Tibial nerve (tissue), 4 donors: ENCODE measurements around the gene FAM118A.

Experiments used
- CTCF ChIP-seq, 5 experiments: fragments of 200-600 bp in 3 of 5; fragments of 450-650 bp in 2 of 5; sonication (generic) in 3 of 5; IDR thresholded peaks; one replicate each; pipeline ENCODE4 v1.5.1; 2016 to 2019; ENCODE audit warnings: antibody characterized with exemption in 5 of 5, mild to moderate bottlenecking in 3 of 5, moderate library complexity in 2 of 5
- EP300 ChIP-seq, 2 donors: sonication (generic); formaldehyde crosslinking; IDR thresholded peaks; one replicate each; pipeline ENCODE4 v1.6.1; 2017; ENCODE audit warnings: antibody characterized with exemption in 2 of 2, mild to moderate bottlenecking in 1 of 2
- POLR2A ChIP-seq, 2 donors: fragments of 450-650 bp; IDR thresholded peaks; one replicate each; pipeline ENCODE4 v1.6.1; 2017; ENCODE audit warnings: antibody characterized with exemption in 2 of 2, mild to moderate bottlenecking in 2 of 2, moderate library complexity in 2 of 2

GRCh38 chr22:45331486-45331885 lies 21.8 kb downstream of the FAM118A start:
- TF ChIP-seq CTCF (IDR thresholded peaks at IDR 0.05): no peak
- no peak for TF ChIP-seq POLR2A (IDR thresholded peaks at IDR 0.05)
- TF ChIP-seq EP300 (IDR thresholded peaks at IDR 0.05): no peak
